ENCODE measurements around the gene MORC2. TPM values are rescaled to one million over a fixed set of nuclear protein-coding genes. Genes with fewer than 3 reads are reported as not detected.

The MORC2 gene
- total RNA-seq, 1 donor from 2014 or later: 15.7 TPM

GRCh38 chr22:30876915-30877553, 91.5 kb downstream of the MORC2 start:
- H3K4me1 ChIP-seq (ENCODE audit: control insufficient read depth in 3 of 3, insufficient read depth in 3 of 3, low read length in 3 of 3): peaks cover 13 to 31% (median 26%) of the 10 kb centered on the region in 3 donors
- peak overlapping the region in 1 of 3 donors; percentile 77 for H3K9ac ChIP-seq (ENCODE audit: low read depth in 1 of 3, low read length in 3 of 3)
- no peak overlapping the region for H3K27ac ChIP-seq (ENCODE audit: low read depth, low read length)
- no peak overlapping the region for H3K4me3 ChIP-seq (ENCODE audit: low read length in 3 of 3)
- H3K36me3 ChIP-seq (ENCODE audit: control insufficient read depth in 3 of 3, insufficient read depth in 3 of 3, low read length in 3 of 3): peaks cover 0 to 2% (median 0%) of the 10 kb centered on the region in 3 donors
- no peaks in the 10 kb centered on the region for H3K27me3 ChIP-seq (ENCODE audit: control insufficient read depth in 3 of 3, insufficient read depth in 3 of 3, low read length in 3 of 3)
- H3K9me3 ChIP-seq (ENCODE audit: control insufficient read depth in 3 of 3, low read length in 3 of 3): no peaks in the 10 kb centered on the region

GRCh38 chr22:30876221-30876751, 92.3 kb downstream of the MORC2 start:
- H3K27me3 ChIP-seq (ENCODE audit: control insufficient read depth in 3 of 3, insufficient read depth in 3 of 3, low read length in 3 of 3): no peaks in the 10 kb centered on the region
- peak overlapping the region; percentile 85 for H3K27ac ChIP-seq (ENCODE audit: low read depth, low read length)
- peaks cover 0 to 2% (median 0%) of the 10 kb centered on the region in 3 donors for H3K36me3 ChIP-seq (ENCODE audit: control insufficient read depth in 3 of 3, insufficient read depth in 3 of 3, low read length in 3 of 3)
- peaks cover 13 to 31% (median 22%) of the 10 kb centered on the region in 3 donors for H3K4me1 ChIP-seq (ENCODE audit: control insufficient read depth in 3 of 3, insufficient read depth in 3 of 3, low read length in 3 of 3)
- no peak overlapping the region for H3K4me3 ChIP-seq (ENCODE audit: low read length in 3 of 3)
- H3K9me3 ChIP-seq (ENCODE audit: control insufficient read depth in 3 of 3, low read length in 3 of 3): no peaks in the 10 kb centered on the region
- peak overlapping the region; percentile 32 to 77 (median 43) for H3K9ac ChIP-seq (ENCODE audit: low read depth in 1 of 3, low read length in 3 of 3)

DNA sequence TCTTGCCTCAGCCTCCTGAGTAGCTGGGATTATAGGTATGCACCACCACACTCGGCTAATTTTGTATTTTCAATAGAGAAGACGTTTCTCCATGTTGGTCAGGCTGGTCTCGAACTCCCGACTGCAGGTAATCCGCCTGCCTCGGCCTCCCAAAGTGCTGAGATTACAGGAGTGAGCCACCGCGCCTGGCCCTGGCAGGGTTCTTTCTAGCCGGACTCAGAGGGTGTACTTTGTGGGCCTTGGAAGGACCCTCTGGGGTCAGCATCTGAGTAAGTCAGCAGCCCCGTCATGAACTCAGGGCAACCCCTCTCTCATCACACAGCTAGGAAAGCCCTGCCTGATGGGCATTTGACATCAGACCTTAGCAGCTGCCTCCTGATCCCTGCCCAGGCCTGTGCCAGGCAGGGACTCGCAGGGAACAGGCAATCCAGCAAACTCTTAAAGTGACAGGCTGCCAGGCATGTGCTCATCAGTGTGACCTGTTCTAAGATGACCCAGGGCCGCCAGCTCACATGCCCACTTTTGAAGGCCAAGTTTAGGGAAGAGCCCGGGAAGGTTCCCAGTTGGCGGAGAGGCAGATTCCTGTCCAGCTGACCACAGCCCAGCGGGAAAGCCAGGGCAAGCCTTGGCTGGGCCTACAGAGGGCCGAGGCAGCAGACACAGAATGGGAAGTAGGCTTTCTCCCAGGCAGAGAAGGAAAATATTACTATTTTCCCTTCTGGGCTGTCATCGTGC, 92.9 kb downstream of the MORC2 start:
- no peaks in the 10 kb centered on the region for H3K9me3 ChIP-seq (ENCODE audit: control insufficient read depth in 3 of 3, low read length in 3 of 3)
- H3K9ac ChIP-seq (ENCODE audit: low read depth in 1 of 3, low read length in 3 of 3): peak overlapping the region; percentile 32 to 77 (median 43)
- H3K27ac ChIP-seq (ENCODE audit: low read depth, low read length): peak overlapping the region; percentile 85
- H3K36me3 ChIP-seq (ENCODE audit: control insufficient read depth in 3 of 3, insufficient read depth in 3 of 3, low read length in 3 of 3): peaks cover 0 to 2% (median 0%) of the 10 kb centered on the region in 3 donors
- no peaks in the 10 kb centered on the region for H3K27me3 ChIP-seq (ENCODE audit: control insufficient read depth in 3 of 3, insufficient read depth in 3 of 3, low read length in 3 of 3)
- H3K4me1 ChIP-seq (ENCODE audit: control insufficient read depth in 3 of 3, insufficient read depth in 3 of 3, low read length in 3 of 3): peaks cover 13 to 31% (median 22%) of the 10 kb centered on the region in 3 donors
- no peak overlapping the region for H3K4me3 ChIP-seq (ENCODE audit: low read length in 3 of 3)

Small RNA genes lying within 50 kb of the gene (small RNA-seq; reads per million reads assigned to genes)
- not detected for gene RF01892

Other genes with a start within 250 kb of the MORC2 start
- gene TUG1, start 491 bp upstream of the MORC2 start, total RNA-seq: 39.1 TPM
- gene SMTN, start 112.5 kb upstream of the MORC2 start, total RNA-seq: 57.9 TPM
- 16.2 TPM for gene SELENOM, start 138.8 kb upstream of the MORC2 start, total RNA-seq
- not detected for gene INPP5J, start 154.2 kb upstream of the MORC2 start, total RNA-seq
- not detected for gene PLA2G3, start 171.7 kb upstream of the MORC2 start, total RNA-seq
- gene RNF185, start 191.4 kb upstream of the MORC2 start, total RNA-seq: 17.2 TPM
- 15.7 TPM for gene LIMK2, start 243.5 kb upstream of the MORC2 start, total RNA-seq

All from skeletal muscle tissue (tissue), 5 donors.